SW480 (cell line): ENCODE measurements around the gene SET.

ENCODE experiments used
- DNase-seq: peaks from one replicate; pipeline ENCODE4 v3.0.0-alpha.2; 2016; ENCODE audit warnings: low spot score

The SET gene

DNA sequence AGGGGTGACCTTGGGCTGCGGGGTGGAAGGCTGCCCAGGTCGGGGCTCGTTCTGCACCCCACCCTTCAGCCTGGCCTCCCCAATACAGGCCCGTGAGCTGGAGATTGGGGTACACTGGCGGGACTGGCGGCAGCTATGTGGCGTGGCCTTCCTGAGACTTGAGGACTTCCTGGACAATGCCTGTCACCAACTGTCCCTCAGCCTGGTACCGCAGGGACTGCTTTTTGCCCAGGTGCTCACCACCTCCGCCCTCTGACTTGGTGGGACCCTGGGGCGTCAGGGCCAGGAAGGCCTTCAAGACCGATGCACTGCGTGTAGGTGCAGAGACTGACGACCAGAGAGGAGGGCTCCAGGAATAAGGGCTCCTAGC, 24.4 kb downstream of the SET start:
- no peak for DNase-seq

DNA sequence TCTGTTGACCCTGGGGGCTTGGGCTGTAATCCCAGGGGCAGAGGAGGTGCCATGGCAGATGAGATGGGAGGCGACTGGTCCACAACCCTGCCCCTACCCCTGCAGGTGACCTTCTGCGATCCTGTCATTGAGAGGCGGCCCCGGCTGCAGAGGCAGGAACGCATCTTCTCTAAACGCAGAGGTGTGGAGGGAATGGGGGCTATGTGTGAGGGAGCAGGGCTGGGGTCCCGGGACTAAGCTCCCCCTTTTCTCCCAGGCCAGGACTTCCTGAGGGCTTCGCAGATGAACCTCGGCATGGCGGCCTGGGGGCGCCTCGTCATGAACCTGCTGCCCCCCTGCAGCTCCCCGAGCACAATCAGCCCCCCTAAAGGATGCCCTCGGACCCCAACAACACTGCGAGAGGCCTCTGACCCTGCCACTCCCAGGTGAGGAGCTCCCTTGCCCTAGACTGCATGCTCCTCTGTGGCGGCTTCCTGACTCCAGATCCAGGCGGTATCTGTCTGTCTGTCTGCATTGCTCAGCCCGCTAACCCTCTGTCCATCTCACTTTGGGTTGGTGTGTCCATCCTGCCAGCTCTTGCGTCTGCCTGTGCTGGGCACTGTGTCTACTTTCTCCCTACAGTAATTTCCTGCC, 25.0 kb downstream of the SET start:
- DNase-seq, result no peak

DNA sequence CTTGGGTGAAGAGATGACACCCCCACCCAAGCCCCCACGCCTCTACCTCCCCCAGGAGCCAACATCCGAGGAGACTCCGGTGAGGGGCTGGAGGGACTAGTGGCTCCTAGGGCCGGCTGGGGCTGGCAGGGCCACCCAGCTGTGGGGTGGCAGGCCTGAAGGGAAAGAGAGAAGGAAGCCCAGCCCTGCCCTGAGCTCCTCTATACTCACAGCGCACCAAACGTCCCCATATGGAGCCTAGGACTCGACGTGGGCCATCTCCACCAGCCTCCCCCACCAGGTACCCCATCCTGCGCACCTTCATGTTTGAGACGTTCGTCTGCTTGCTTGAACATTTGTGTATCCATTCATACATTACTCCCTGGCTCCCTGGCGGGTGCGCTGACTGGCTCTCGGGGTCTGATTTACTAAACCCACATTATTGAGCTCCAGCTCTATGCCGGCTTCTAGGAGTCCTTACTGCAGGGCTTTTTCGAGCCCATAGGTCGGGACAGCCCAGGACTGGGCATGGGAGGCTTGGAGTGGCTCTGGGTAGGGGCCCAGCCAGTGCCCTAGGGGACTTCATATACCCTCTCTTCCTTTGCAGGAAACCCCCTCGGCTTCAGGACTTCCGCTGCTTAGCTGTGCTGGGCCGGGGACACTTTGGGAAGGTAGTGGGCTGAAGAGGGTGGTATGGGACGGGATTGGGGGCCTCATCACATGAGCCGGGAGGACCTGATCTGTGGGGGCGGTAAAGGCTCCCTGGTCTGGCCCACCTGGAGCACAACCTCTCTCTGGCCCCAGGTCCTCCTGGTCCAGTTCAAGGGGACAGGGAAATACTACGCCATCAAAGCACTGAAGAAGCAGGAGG, 25.8 kb downstream of the SET start:
- no peak for DNase-seq

DNA sequence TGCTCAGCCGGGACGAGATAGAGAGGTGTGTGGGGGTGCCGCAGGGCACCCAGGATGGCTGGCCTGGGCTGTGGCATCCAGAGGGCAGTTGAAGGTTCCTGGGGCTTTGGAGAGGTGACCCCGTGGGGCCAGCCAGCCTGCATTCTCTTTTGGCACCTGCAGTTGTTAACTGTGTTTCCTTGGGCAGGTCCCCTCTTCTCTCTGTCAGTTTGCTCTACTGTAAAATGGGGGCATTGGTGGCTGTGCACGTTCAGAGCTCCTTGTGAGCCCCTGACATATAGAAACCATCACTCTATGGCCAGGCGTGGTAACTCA, 26.4 kb downstream of the SET start:
- no peak for DNase-seq

DNA sequence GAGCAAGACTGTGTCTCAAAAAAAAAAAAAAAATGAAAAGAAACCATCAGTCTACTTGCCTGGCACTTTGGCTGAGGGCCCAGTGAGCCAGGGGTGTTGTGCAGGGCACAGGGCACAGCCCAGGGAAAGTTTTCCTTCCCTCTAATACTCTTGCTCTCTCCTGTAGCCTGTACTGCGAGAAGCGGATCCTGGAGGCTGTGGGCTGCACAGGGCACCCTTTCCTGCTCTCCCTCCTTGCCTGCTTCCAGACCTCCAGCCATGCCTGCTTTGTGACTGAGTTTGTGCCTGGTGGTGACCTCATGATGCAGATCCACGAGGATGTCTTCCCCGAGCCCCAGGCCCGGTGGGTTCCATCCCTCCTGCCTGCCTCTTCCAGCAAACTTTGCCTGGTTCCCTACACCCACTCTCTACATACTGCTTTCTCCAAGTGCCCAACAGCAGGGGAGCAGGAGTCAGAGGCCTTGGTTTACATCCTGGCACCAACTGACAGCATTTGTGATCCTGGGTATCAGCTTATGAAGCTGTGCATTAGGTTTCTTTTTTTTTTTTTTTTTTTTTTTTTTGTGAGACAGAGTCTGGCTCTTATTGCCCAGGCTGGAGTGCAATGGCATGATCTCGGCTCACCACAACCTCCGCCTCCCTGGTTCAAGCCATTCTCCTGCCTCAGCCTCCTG, 27.7 kb downstream of the SET start:
- DNase-seq, result no peak

DNA sequence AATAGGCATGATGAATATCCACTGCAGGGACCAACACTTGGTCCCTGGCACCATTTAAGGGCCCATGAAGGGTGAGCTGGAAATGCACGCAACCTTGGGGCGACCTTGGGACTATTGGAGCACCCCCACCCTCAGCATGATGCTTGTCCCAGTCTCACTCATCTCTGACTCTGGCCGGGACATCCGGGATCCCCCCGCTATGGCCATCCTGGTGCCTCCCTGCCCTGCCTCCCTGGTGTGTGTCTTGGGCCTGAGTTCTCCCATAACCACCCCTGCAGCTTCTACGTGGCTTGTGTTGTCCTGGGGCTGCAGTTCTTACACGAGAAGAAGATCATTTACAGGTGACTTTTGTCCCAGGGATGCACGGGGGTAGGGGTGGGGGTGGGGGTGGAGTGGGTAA, 29.0 kb downstream of the SET start:
- no peak for DNase-seq

DNA sequence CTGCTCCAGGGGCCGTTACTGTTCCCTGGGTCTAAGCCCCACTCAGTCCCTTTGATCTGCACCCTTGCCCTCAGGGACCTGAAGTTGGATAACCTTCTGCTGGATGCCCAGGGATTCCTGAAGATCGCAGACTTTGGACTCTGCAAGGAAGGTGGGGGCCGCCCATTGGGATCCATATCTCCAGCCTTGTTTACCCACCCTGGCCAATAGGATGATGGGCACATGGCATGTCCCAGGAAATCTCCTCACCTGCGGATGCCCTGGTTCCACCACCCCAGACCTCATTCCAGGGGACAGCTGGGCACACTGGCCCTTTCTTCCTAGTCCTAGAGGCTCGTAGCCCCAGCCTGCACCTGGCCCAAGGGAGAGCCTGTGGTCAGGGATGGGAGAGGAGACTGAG, 29.5 kb downstream of the SET start:
- DNase-seq, result no peak

DNA sequence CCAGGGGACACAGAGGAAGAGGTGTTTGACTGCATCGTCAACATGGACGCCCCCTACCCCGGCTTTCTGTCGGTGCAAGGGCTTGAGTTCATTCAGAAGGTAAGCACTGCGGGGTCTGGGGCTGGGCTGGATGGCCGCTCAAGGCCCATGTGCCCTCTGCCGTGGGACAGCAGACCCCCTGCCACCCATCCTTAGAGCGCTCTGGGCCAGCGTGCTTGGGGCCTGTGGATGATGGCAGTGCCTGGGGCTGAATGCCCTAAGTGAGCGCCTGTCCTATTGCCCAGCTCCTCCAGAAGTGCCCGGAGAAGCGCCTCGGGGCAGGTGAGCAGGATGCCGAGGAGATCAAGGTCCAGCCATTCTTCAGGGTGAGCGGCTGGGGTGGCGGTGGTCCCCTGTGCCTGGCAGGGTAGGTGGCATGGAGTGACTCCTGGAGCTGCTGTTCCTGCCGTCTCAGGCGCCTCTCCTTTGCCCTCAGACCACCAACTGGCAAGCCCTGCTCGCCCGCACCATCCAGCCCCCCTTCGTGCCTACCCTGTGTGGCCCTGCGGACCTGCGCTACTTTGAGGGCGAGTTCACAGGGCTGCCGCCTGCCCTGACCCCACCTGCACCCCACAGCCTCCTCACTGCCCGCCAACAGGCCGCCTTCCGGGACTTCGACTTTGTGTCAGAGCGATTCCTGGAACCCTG, 31.0 kb downstream of the SET start:
- DNase-seq, result no peak

DNA sequence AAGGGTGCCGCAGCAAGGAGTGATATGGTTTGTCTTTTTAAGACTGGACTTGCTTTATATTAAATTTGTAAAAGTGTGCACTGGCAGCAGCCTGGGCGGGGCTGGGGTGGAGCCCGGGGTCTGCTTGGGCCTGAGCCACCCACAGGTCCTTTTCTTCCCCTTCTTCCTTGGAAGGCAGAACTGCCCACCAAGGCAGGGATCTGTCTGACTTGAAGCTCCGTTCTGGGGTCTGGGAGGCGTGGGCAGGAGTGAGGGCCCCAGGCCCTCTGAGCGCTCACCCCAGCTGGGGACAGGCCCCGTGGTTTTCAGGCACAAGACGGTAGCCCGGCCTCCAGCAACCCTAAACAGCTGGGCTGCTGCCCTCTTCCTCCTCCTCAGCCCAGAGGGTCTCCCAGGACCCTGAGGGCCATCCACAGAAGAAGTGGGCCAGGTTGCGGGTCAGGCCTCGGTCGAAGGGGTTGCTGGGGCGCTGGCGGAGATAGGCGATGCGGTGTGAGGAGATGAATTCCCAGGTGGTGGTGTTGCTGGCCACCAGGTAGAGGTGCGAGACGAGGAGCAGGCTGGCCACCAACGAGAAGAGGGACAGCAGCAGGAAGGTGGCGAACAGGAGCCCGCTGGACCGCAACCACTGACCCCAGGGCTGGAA, 31.9 kb downstream of the SET start:
- DNase-seq, result no peak

DNA sequence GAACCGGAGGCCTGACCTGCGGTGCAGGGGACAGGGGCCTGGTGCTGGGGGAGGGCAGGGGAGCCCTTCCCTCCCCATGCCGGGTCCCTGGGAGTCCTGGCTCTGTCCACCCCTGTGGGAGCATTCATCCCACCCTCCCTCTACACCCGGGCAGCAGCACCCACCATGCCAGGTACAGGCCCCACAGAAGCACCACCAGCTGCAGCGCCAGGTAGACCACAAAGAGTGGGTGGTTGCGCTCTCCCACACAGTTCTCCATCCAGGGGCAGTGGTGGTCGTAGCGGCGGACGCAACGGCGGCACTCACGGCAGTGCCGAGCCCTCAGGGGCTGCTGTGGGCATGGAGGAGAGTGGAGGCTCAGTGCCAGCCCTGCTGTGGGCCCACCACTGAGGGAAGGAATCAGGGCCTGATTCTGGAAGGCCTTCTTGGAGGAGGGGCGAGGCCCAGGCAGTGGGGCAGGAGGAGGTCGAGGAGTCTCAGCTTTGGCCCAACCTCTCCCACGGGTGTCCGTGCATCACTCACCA, 32.5 kb downstream of the SET start:
- DNase-seq, result no peak

DNA sequence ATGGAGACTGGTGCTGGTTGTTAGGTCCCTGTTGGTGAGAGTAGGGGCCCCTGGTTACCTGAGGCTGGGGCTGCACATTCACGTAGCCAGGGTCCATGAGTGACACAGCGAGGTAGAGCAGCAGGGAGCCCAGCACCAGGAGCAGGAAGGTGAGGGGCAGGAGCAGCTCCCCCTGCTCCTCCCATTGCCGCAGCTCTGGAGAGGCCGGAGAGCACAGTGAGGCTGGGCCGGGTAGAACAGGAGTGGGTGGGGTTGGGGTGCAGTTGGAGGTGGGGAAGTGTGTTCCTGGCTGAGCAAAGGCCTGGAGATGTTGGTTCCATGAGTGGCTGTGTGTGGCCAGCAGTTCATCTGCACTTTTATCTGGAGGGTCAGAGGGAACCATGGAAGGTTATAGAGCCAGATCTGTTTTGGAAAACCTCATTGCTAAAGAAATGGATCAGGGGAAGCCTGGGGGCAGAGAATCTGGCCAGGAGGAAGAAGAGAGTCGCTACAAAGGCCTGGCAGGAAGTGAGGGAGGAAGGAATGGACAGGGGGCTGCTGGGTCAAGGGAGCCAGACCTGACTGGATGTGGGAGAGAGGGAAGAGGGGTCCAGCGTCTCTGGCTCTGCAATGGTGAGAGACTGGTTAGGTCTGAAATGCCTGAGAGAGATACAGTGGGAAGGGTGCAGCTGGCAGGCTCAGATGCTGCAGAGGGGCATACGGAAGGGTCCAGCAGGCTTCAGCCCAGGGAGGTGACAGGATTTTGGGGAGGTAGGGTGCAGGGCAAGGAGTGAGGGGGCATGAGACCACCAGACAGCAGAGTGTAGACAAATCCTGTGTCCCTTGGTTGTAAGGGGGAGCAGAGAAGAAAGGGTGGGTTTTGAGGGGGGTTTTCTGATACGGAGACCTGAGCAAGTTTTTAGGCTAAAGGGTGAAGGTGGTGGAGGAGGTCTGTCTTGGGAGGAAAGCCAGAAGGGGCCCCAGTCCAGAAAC, 33.6 kb downstream of the SET start:
- no peak for DNase-seq

DNA sequence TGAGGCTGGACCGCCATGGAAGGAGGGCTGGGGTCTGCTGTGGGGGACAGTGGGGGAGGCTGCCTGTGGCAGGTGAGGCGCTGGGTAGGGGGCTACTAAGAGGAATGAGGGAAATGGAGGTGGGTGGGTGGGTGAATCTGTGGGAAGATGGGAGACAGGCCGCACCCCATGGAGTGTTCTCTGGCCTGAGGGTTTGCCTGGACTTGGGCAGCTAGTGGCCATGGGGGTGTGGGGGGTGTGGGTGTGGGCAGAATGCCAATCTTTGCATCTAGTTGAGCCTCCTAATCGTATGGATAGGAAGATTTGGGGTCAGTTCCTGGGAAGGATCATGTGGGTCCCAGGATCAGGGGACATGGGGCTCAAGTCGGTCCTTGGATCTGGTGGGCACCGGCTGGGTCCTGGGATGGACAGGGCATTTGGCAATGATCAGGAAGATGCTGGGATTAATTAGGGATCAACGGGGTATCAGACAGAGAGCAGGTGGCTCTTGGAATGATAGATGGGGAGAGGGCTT, 34.4 kb downstream of the SET start:
- no peak for DNase-seq

DNA sequence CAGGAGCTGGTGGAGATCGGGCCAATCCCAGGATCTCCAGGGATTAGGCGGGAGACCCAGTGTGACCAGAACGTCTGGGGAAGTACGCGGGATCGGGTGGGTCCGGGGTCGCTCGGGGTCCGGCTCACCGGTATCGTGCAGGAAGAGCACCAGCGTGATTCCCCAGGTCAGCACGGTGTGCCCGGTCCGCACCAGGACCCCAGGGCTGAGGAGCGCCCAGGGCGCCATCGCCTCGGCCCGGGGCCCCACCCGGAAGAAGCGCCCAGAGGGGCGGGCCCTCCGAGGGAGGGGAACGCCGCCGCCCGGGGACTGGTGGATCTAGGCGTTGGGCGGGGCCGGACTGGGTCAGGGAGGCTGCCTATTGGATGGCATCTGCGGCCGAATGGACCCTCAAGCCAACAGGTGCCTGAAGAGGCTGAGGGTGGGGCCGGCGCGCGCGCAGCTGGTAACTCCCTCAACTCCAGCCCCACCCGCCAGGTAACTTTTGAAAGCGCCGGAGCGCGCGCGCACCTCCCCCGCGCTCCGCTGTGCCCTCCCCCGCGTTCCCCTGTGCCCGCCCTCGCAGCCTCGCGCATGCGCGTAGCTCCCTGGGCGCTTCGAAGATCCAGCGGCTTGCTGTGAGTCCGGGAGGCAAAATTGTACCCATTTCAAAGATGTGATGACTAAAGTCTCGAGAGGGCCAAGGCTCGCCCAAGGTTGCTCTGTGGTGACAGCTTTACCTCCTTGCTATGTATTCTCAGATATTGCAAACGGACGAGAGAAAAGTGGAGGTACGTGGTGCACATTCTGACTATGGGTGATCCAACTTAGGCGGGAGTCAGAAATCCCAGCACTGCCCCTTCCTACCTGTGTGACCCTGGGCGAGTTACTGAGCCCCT, 35.1 kb downstream of the SET start, which contains the start of gene ZDHHC12:
TSS of gene ZDHHC12 (minus strand) at position 262 of the 878 bp plus-strand sequence. CDS start at position 228, 34 bp downstream.
- DNase-seq, result peak; percentile 98

DNA sequence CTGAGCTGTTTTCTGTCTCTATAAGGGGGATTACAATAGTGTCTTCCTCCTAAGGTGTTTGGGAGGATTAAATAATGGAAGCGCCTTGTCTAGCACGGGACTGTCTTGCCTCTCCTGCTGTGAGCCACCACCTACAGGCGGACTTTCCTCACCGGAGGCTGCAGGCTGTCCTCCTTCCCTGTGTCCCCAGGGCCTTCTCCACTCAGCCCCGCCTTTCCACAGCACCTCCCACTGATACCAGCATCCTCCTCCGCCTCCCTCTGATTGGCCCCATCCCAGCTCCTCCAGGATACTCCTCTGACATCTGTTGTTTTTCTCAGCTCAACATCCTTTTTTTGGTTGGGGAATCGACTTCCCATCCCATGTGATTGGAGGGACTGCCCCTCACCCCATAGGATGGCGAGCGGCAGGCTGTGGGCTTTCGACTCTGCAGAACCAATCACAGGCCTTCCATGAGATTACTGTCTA, 35.8 kb downstream of the SET start:
- peak; percentile 72 for DNase-seq

DNA sequence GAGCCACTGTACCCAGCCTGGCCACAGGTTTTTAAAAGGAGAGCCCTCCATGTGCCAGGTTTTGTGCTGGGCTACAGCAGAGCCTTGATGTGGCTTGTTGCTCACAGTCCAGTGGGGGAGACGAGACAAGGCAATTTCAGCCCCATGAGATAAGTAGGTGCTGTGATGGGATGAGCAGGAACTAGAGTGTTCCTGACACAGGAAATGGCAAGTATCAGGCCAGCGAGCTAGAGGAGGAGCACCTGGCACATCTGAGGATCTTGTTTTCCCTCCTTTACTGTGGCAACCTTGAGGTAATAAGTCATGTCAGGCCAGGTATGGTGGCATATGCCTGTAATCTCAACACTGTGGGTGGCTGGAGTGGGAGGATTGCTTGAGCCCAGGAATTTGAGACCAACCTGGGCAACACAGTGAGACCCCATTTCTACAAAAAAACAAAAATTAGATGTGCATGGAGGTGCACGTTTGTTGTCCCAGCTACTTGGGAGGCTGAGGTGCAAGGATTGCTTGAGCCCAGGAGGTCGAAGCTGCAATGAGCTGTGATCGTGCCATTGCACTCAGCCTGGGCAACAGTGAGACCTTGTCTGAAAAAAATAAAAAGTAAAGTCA, 38.7 kb downstream of the SET start:
- no peak for DNase-seq

DNA sequence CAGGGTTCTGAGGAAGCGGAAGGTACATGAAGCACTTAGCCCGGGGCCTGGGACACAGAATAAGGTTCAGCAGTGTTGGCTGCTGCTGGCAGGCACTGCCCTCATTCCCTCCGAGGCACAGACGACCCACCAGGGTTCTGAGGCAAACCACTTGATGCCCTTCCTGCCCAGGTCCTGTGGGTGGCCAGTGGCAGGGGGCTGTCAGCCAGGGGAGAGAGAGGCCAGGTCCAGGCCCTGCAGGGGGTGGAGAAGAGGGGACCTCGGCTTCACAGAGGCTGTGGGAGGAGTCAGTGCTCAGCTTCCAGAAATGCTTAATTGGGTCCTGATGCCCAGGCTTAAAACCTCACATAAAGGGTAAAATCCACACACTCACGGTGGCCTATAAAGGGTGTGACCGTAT, 39.3 kb downstream of the SET start:
- no peak for DNase-seq

DNA sequence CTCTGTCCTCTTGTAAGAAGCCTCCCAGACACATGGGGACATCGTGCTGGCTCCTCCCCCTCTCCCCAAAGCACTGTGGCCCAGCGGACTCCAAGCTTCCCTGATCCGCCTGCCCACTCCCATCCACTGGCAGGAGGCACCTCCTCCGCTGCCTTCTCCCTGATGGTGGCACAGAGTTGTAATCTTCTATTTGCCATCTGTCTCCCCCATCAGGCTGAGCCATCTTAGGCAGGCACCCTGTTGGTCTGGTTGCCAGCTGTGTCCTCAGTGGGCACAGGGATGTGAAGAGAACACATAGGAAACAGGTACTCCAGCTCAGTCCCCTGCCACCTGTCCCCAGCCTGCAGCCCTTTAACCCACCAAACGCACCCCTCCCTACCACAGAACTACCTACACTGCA, 40.3 kb downstream of the SET start:
- no peak for DNase-seq

DNA sequence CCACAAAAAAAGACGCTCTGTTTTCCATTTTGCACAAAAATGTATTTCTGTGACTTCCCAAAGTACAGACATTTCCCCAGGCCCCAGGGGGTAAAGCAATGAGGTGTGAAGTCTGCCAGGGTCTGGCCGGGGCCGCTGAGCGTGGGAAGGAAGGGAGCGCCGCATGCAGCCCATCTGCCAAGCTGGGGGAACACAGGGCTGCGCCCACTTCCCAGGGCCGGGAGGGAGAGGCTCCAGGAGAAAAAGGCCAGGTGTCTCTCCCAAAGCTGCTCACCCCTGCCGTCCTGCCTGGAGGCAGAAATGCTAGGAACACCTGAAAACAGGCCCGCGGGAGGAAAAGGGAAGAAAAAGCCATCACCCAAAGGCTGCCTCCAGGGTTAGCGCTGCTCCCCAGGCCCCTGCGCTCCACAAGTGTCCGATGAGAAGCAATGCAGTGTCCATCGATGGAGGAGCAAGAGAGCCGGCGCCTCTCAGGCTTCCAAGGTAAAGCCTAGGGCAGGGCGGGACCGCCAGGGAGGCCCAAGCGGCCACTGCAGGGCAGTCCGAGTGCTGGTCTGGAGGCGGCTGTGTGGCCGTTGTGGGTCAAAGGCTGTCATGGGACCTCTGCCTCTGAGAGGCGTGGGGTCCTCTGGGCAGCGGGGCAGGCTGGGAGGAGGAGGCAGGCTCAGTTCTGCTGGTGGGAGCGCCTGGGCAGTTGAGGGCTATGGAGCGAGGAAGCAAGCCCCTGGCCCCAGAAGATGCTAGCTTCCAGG, 40.9 kb downstream of the SET start:
- no peak for DNase-seq
